Uterine smooth muscle cell (primary cell): ENCODE measurements around the gene CYP4F8. TPM values are rescaled to one million over a fixed set of nuclear protein-coding genes. Genes with fewer than 3 reads are reported as not detected.

Experiments
- total RNA-seq: library from RNA; depleted of rRNA; stranded (reverse); fragments of >200 nt; gene quantifications from 2 replicates; pipeline ENCODE4 v1.2.3, GENCODE V29; 2014

CYP4F8 gene, protein sequence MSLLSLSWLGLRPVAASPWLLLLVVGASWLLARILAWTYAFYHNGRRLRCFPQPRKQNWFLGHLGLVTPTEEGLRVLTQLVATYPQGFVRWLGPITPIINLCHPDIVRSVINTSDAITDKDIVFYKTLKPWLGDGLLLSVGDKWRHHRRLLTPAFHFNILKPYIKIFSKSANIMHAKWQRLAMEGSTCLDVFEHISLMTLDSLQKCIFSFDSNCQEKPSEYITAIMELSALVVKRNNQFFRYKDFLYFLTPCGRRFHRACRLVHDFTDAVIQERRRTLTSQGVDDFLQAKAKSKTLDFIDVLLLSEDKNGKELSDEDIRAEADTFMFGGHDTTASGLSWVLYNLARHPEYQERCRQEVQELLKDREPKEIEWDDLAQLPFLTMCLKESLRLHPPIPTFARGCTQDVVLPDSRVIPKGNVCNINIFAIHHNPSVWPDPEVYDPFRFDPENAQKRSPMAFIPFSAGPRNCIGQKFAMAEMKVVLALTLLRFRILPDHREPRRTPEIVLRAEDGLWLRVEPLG
- total RNA-seq: under 0.01 TPM in 1 of 2 replicates, not detected in the other

DNA sequence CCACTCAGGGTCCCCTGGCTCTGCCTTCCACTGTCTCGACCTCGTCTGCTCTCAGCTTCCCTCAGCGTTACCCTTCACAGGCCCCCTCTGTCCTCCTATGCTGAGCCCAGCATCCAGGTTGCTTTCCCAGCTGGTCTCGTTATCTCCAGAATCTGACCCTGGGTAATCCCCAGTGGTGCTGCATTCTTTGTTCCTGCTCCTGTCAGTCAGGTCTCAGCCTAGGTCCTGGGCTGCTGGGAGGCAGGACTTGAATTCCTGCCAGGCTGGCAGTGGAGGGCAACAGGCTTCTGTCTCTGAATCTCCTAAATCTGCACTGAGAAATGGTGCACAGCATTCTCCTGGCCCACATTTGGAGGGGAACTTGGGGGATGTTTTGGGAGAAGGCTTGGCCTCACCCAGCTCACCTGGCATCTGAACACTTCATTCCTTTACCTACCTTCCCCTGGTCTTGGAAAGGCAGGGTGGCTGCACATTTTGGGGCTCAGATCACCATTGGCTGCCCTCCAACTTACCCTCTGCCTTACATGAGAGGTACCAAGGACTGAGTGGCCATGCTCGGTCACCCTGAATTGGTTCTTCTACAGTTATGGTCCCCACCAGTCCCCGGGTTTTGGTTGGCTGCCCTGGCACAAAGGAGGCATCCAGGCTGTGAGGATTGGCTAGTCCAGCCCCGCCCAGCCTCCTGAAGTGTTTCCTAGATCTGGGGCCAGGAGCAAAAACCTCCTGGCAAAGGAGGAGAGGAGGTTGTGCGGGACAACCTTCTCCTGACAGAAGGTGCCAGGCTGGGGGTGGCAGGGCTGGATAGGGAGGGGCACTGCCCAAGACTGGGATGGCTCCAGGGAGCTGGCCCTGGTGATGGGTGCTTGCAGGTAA lies at the start of gene CYP4F8:
Gene CYP4F8 (plus strand): TSS at position 712 of the 873 bp plus-strand sequence. CDS start 399 bp downstream, outside the sequence.

DNA sequence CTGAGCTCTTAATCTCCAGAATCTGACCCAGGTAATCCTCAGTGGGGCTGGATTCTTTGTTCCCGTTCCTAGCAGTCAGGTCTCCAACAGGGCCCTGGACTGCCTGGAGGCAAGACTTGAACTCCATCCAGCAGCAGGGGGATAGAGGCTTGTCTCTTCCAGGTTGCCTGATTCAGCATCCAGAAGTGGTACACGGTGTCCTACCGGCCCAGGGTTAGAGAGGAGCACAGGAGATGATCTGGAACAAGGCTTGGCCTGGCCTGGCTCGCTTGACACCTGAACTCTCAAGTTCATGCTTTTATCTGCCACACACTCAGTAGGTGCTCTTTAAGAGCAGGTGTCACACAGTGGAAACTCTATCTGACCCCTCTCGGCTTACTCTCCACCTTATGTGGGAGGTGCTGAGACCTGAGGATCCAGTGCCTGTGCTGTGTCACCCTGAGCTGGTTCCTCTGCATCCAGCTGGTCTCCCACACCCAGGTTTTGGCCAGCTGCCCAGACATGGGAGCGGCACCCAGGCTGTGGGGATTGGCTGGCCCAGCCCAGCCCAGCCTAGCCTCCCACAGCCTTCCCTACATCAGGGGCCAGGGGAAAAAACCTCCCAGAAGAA lies 25.4 kb downstream of the CYP4F8 start, which contains the start of gene CYP4F3:
Gene CYP4F3 (plus strand): TSS at position 604 of the 610 bp plus-strand sequence. CDS start 519 bp downstream, outside the sequence.

DNA sequence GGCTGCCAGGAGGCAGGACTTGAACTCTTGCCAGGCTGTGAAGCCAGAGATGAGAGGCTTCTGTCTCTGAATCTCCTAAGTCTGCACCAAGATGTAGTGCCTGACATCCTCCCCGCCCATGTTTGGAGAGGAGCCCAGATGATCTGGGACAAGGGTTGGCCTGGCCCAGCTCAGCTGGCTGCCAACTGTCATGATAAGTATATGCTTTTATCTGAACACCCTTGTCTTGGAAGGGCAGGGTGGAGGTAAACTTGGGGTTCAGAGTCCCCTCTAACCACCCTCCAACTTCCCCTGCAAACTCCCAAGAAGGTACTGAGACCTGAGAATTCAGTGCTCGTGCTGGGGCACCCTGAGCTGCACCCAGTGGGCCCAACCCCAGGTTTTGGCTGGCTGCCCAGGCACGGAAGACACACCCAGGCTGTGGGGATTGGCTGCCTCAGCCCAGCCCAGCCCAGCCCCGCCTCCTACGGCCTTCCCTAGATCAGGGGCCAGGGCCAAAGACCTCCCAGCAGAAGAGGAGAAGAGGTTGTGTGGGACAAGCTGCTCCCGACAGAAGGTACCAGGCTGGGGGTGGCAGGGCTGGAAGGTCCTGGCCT lies 57.7 kb downstream of the CYP4F8 start, which contains the start of gene CYP4F12:
Gene CYP4F12 (plus strand): TSS at position 508 of the 596 bp plus-strand sequence. CDS start 443 bp downstream, outside the sequence.

Other genes with a start within 250 kb of the CYP4F8 start
- gene AKAP8, start 235.4 kb upstream of the CYP4F8 start, total RNA-seq: 13.5 and 20.3 TPM in 2 replicates
- 71.9 and 76.0 TPM in 2 replicates for gene AKAP8L, start 196.2 kb upstream of the CYP4F8 start, total RNA-seq
- 6.2 and 8.5 TPM in 2 replicates for gene WIZ, start 165.3 kb upstream of the CYP4F8 start, total RNA-seq
- 0.12 TPM in 1 of 2 replicates, not detected in the other for gene RASAL3, start 150.7 kb upstream of the CYP4F8 start, total RNA-seq
- not detected in 2 replicates for gene PGLYRP2, start 135.7 kb upstream of the CYP4F8 start, total RNA-seq
- gene CYP4F22, start 106.7 kb upstream of the CYP4F8 start, total RNA-seq: not detected in 2 replicates
- not detected in 2 replicates for gene CYP4F3, start 25.7 kb downstream of the CYP4F8 start, total RNA-seq
- gene CYP4F12, start 57.9 kb downstream of the CYP4F8 start, total RNA-seq: not detected in 2 replicates
- not detected in 2 replicates for gene OR10H2, start 112.8 kb downstream of the CYP4F8 start, total RNA-seq
- not detected in 2 replicates for gene OR10H3, start 122.8 kb downstream of the CYP4F8 start, total RNA-seq
- gene OR10H5, start 172.4 kb downstream of the CYP4F8 start, total RNA-seq: not detected in 2 replicates
- not detected in 2 replicates for gene OR10H1, start 200.4 kb downstream of the CYP4F8 start, total RNA-seq